ENCODE data around the gene RRM1. TPM values are rescaled to one million over a fixed set of nuclear protein-coding genes. Genes with fewer than 3 reads are reported as not detected.

Gene RRM1
- total and polyA plus RNA-seq, 10 of the 15 experiments (the other 5 are each of a cell fraction or from before 2014, with no cell fraction given), result 94.0 to 255 (median 148) TPM

DNA sequence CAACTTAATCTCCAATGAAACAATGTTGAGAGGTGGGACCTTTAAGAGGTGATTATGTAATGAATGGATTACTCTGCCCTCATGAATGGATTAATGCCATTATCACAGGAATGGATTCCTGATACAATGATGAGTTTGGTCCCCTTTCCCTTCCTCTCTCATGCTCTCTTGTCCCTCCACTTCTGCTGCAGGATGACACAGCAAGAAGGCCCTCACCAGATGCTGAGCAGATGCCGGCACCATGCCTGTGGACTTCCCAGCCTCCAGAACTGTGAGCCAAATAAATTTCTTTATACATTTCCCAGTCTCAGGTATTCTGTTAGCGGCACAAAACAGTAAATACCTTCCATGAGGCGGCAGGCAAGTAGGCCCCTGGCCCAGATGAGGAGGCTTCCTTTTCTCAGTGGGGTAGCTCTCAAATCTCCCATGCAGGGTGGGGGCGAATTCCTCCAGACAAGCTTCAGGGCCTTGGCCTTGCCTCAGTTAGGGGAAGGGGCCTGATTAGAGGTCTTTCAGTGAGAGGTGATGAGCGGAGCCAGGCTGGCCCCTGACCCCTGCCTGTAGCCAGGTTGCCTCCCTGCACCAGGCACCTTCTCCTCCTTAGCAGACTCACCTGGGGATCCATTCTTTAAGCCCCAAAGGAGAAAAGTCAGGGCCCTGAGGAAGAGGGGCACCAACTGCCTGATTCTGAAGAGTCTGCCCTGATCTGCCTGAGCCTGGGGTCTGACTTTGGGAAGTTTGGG, 86.0 kb downstream of the RRM1 start:
- no peaks in the 10 kb centered on the region for H3K79me2 ChIP-seq (ENCODE audit: control insufficient read depth, insufficient read depth, low read length)

More for the DNA sequence above, 86.0 kb downstream of the RRM1 start:
- no peak overlapping the region for H3K4me3 ChIP-seq
- in situ Hi-C loops (cut with MboI), result loop anchor here (5.0 to 10.0 kb wide), 3 partner anchors 312 to 824 kb away; no protein-coding TSS in a partner anchor
- H3K9ac ChIP-seq (ENCODE audit: control insufficient read depth, insufficient read depth, low read length), result no peak overlapping the region
- 46% methylated on average over 5 of the region's 5 CpGs for WGBS (ENCODE audit: insufficient coverage, insufficient replicate concordance, low lambda C conversion rate, missing lambda C conversion rate)
- H3K4me1 ChIP-seq (ENCODE audit: control insufficient read depth, insufficient read depth, low read length), result no peaks in the 10 kb centered on the region
- ATAC-seq, result no peak
- H3K9me3 ChIP-seq (replicated peaks; ENCODE audit: control insufficient read depth, insufficient read depth, low read length), result no peaks in the 10 kb centered on the region
- TF ChIP-seq SMARCA5 (IDR thresholded peaks at IDR 0.05) (no peak), YY1 (IDR thresholded peaks at IDR 0.05; ENCODE audit: low read depth, low read length) (no peak), RCOR1 (conservative IDR thresholded peaks at IDR 0.05; ENCODE audit: low read depth, low read length) (no peak), NR2C2 (IDR thresholded peaks at IDR 0.05; ENCODE audit: borderline replicate concordance, control insufficient read depth, insufficient read length, low read depth) (no peak), CHD1 (IDR thresholded peaks at IDR 0.05; ENCODE audit: low read depth, low read length) (no peak), POLR2AphosphoS2 (IDR thresholded peaks at IDR 0.05; ENCODE audit: low read depth, low read length) (no peak), BRCA1 (IDR thresholded peaks at IDR 0.05; ENCODE audit: low read depth, low read length) (no peak), ZSCAN29 (IDR thresholded peaks at IDR 0.05) (no peak), SUPT20H (IDR thresholded peaks at IDR 0.05; ENCODE audit: borderline replicate concordance, control insufficient read depth, low read depth, low read length) (no peak)
- TF ChIP-seq, protein P1, sequence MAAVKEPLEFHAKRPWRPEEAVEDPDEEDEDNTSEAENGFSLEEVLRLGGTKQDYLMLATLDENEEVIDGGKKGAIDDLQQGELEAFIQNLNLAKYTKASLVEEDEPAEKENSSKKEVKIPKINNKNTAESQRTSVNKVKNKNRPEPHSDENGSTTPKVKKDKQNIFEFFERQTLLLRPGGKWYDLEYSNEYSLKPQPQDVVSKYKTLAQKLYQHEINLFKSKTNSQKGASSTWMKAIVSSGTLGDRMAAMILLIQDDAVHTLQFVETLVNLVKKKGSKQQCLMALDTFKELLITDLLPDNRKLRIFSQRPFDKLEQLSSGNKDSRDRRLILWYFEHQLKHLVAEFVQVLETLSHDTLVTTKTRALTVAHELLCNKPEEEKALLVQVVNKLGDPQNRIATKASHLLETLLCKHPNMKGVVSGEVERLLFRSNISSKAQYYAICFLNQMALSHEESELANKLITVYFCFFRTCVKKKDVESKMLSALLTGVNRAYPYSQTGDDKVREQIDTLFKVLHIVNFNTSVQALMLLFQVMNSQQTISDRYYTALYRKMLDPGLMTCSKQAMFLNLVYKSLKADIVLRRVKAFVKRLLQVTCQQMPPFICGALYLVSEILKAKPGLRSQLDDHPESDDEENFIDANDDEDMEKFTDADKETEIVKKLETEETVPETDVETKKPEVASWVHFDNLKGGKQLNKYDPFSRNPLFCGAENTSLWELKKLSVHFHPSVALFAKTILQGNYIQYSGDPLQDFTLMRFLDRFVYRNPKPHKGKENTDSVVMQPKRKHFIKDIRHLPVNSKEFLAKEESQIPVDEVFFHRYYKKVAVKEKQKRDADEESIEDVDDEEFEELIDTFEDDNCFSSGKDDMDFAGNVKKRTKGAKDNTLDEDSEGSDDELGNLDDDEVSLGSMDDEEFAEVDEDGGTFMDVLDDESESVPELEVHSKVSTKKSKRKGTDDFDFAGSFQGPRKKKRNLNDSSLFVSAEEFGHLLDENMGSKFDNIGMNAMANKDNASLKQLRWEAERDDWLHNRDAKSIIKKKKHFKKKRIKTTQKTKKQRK (IDR thresholded peaks at IDR 0.05; ENCODE audit: low read depth, low read length), result no peak
- FAIRE-seq, result no peak
- no TSS peak for BruUV-seq (replicated peaks)
- H3K36me3 ChIP-seq (ENCODE audit: control insufficient read depth in 2 of 2, insufficient read depth in 2 of 2, low read length in 1 of 2), result no peaks in the 10 kb centered on the region
- no peak overlapping the region for H3K27ac ChIP-seq (ENCODE audit: control insufficient read depth, insufficient read depth)
- H2AFZ ChIP-seq (ENCODE audit: control insufficient read depth, low read depth, low read length), result no peak overlapping the region
- SMC1A ChIA-PET (ENCODE audit: uncharacterized antibody, unreplicated experiment), result no interaction called here
- H3K27me3 ChIP-seq (replicated peaks in 1 of 2; ENCODE audit: control insufficient read depth in 2 of 2, insufficient read depth in 2 of 2, low read length in 1 of 2), result no peaks in the 10 kb centered on the region
- H4K20me1 ChIP-seq (ENCODE audit: control insufficient read depth, insufficient read depth), result no peaks in the 10 kb centered on the region
- intact Hi-C loops (cut with micrococcal nuclease; ENCODE audit: unreplicated experiment), result loop anchor here (5.0 kb wide), 2 partner anchors 212 to 822 kb away; partner anchors contain the start of gene TRIM21
- no peak overlapping the region for H3K4me2 ChIP-seq (ENCODE audit: control insufficient read depth, insufficient read depth)
- no peak for DNase-seq (ENCODE audit: low read depth, low spot score)
- CTCF ChIA-PET, result interaction anchor here (1.2 kb wide), 1 partner anchor 358 kb away, joined by 4 read pairs; no protein-coding TSS in a partner anchor
- POLR2A ChIA-PET, result no interaction called here
- RAD21 ChIA-PET (ENCODE audit: unreplicated experiment), result interaction anchor here (1.2 to 1.6 kb wide), 2 partner anchors 313 to 331 kb away, joined by 3 read pairs; no protein-coding TSS in a partner anchor
